ENCODE measurements around the gene PODN.

GRCh38 chr1:53046930-53047329, 15.1 kb upstream of the PODN start:
- TF ChIP-seq CTCF (IDR thresholded peaks at IDR 0.05) (no peak), POLR2A (IDR thresholded peaks at IDR 0.05) (no peak), POLR2AphosphoS5 (IDR thresholded peaks at IDR 0.05) (no peak)
